Effector memory CD4-positive, alpha-beta T cell (primary cell): ENCODE data around the gene ARHGAP24.
"Not testable (repeated sequence)": the region's sequence is repeated elsewhere in the genome, so short reads cannot be mapped to it uniquely, and the experiment has no call there.

Source experiments
- DNase-seq, 3 donors: peaks; one replicate each; pipeline ENCODE4 v3.0.0-alpha.2; 2020
- H3K27ac ChIP-seq: 2 replicates; pipeline ENCODE4 v1.7.0; 2013; ENCODE audit warnings: mild to moderate bottlenecking, low read length, moderate library complexity; ENCODE audit not compliant: insufficient read depth, poor library complexity, severe bottlenecking
- H3K27me3 ChIP-seq: replicated peaks from 2 replicates; pipeline ENCODE4 v1.7.0; 2013; ENCODE audit warnings: mild to moderate bottlenecking, low read length; ENCODE audit not compliant: insufficient read depth, control insufficient read depth, poor library complexity, severe bottlenecking
- H3K36me3 ChIP-seq: 2 replicates; pipeline ENCODE4 v1.7.0; 2013; ENCODE audit warnings: mild to moderate bottlenecking, low read length, moderate library complexity; ENCODE audit not compliant: control insufficient read depth, insufficient read depth
- H3K4me1 ChIP-seq: 2 replicates; pipeline ENCODE4 v1.7.0; 2013; ENCODE audit warnings: low read length, mild to moderate bottlenecking; ENCODE audit not compliant: control insufficient read depth, insufficient read depth, poor library complexity, severe bottlenecking
- H3K4me3 ChIP-seq: 2 replicates; pipeline ENCODE4 v1.7.0; 2013; ENCODE audit warnings: low read length, low read depth, mild to moderate bottlenecking; ENCODE audit not compliant: insufficient read depth, poor library complexity, severe bottlenecking
- H3K9me3 ChIP-seq: 2 replicates; pipeline ENCODE4 v1.7.0; 2013; ENCODE audit warnings: mild to moderate bottlenecking, low read length, moderate library complexity; ENCODE audit not compliant: control insufficient read depth

The ARHGAP24 gene

GRCh38 chr4:85637778-85638177 lies 162.8 kb downstream of the ARHGAP24 start:
- no peak for DNase-seq
- no peaks in the 10 kb centered on the region for H3K9me3 ChIP-seq
- no peaks in the 10 kb centered on the region for H3K36me3 ChIP-seq
- H3K27ac ChIP-seq, result no peak overlapping the region
- H3K4me1 ChIP-seq, result no peaks in the 10 kb centered on the region
- no peaks in the 10 kb centered on the region for H3K27me3 ChIP-seq
- H3K4me3 ChIP-seq, result no peak overlapping the region

DNA sequence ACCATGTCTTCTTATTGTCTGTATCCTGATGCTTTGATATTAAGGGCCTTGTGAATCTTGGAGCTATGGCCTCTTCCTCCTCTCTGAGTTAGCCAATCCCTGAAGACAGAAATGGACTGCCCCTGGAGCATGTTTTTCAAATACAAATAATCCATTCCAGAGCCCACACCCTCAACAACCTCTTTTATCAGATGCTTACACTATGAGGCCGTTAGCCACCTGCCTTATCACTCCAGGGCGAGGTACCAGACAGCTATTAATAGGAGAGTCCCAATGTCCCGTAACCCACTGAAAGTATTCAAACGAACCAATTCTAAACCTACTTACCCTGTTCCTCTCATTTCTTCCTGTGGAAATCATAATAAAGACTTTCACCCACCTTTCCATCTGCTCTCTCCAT lies 165.0 kb downstream of the ARHGAP24 start:
- Histone ChIP-seq H3K27ac (no peak overlapping the region), H3K4me3 (no peak overlapping the region), H3K27me3 (no peaks in the 10 kb centered on the region), H3K36me3 (no peaks in the 10 kb centered on the region), H3K9me3 (no peaks in the 10 kb centered on the region), H3K4me1 (no peaks in the 10 kb centered on the region)
- no peak for DNase-seq

GRCh38 chr4:85642356-85643100 lies 167.6 kb downstream of the ARHGAP24 start:
- H3K36me3 ChIP-seq, result no peaks in the 10 kb centered on the region
- H3K4me1 ChIP-seq, result no peaks in the 10 kb centered on the region
- no peak overlapping the region for H3K27ac ChIP-seq
- no peak overlapping the region for H3K4me3 ChIP-seq
- no peak for DNase-seq
- H3K27me3 ChIP-seq, result no peaks in the 10 kb centered on the region
- no peaks in the 10 kb centered on the region for H3K9me3 ChIP-seq

- H3K9me3 ChIP-seq, result no peaks in the 10 kb centered on the region
- no peak overlapping the region for H3K4me3 ChIP-seq
- H3K27ac ChIP-seq, result no peak overlapping the region
- H3K36me3 ChIP-seq, result no peaks in the 10 kb centered on the region
- H3K4me1 ChIP-seq, result no peaks in the 10 kb centered on the region
- no peaks in the 10 kb centered on the region for H3K27me3 ChIP-seq
- no peak for DNase-seq
Measured at GRCh38 chr4:85644061-85644460, 169.1 kb downstream of the ARHGAP24 start.

- Histone ChIP-seq H3K27ac (no peak overlapping the region), H3K9me3 (no peaks in the 10 kb centered on the region), H3K4me1 (no peaks in the 10 kb centered on the region), H3K36me3 (no peaks in the 10 kb centered on the region), H3K27me3 (no peaks in the 10 kb centered on the region), H3K4me3 (no peak overlapping the region)
- DNase-seq, result no peak
Measured at GRCh38 chr4:85650908-85651307, 176.0 kb downstream of the ARHGAP24 start.

DNA sequence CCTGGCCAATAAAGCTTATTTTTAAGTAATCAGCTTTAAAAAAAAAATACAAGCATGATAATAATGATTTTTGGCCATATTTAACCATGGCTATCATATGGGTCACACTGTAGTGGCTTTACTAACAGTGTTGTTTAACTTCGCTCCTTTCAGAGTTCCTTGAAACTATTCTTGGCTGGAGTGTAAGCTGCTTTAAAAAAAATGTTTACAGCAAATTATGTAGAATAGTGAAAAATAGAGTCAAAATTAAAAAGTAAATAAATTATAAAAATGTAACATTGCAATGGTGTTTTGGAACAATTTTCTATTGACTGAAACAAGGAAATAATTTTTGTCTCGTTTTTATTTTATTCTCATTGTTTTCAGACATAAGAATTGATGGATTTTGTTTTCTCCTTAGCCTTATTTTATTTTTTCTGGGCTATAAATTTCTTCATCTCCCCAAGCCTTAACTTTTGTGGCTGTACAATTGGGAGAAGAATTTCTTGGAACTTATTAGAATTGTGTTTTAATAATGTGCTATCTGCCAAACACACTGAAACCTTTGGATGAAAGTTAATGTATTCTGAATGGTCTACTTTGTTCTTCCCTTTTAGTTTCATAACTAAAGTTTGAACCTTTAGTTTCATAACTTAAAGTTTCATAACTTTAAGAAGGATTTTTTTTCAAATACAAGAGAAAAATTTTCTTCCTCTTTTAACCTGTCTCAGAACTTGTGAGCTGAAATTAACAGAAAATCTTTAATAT lies 182.0 kb downstream of the ARHGAP24 start:
- no peaks in the 10 kb centered on the region for H3K9me3 ChIP-seq
- no peak for DNase-seq
- H3K4me3 ChIP-seq, result no peak overlapping the region

DNA sequence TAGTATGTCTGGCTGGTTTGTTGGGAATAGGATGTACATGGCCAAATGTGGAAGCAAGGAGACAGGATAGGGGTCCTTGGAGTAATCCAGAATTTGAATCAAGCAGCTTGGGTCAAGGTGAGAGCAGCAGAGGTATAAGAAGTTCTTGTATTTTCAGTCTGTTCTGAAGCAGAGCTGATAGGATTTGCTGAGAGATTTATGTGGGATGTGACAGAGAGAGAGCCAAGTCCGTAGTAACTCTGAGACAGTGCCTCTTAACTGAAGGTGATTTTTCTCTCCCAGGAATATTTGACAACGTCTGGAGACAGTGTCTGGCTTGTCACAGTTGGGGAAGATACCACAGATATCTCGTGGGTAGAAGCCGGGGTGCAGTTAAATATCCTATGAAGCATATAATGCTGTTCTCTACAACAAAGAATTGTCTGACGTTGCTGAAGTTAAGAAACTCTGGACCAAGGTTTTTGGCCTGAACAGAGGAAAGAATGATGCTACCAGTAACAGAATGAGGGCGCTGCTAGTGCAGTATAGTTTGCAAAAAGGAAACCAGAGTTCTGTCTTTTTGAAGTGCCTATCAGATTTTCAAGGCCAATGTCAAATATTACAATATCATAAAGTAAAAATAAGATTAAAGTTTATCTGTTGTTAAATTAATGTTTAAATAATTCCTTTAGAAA lies 184.0 kb downstream of the ARHGAP24 start:
- Histone ChIP-seq H3K4me3 (no peak overlapping the region), H3K27ac (no peak overlapping the region), H3K27me3 (no peaks in the 10 kb centered on the region), H3K36me3 (no peaks in the 10 kb centered on the region), H3K4me1 (no peaks in the 10 kb centered on the region), H3K9me3 (no peaks in the 10 kb centered on the region)
- DNase-seq, result no peak

More for the DNA sequence above, 182.0 kb downstream of the ARHGAP24 start:
- Histone ChIP-seq H3K27ac (no peak overlapping the region), H3K4me1 (no peaks in the 10 kb centered on the region), H3K27me3 (no peaks in the 10 kb centered on the region), H3K36me3 (no peaks in the 10 kb centered on the region)

DNA sequence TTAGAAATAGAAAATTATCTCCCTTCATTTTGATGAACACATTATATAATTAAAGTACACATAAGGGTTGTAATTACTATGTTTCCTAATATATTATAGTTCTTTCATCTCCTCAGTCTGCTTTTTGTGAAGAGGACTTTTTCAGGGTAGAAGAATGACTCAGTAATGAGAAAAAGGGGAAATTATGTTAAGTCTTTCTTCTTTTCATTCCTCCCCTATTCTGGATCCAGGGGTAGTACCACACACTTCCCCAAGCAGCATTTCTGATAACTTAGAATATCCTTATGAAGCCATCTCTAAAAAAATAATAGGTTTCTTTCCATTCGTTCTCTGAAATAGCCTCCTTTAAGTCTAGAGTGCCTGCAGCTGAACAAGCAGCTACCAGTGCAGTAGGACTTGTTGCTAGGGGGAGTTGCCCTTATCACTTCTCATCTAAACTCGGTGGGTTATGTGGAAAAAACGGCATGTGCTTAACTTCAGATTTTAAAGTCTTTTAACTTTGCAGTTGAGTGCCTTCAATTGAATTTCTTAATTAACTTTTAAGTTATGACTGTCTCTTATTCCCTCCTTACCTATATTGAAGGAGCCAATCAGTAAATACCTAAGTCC lies 184.8 kb downstream of the ARHGAP24 start:
- Histone ChIP-seq H3K27ac (no peak overlapping the region), H3K36me3 (no peaks in the 10 kb centered on the region), H3K9me3 (no peaks in the 10 kb centered on the region), H3K4me1 (no peaks in the 10 kb centered on the region), H3K27me3 (no peaks in the 10 kb centered on the region), H3K4me3 (no peak overlapping the region)
- DNase-seq, result no peak

DNA sequence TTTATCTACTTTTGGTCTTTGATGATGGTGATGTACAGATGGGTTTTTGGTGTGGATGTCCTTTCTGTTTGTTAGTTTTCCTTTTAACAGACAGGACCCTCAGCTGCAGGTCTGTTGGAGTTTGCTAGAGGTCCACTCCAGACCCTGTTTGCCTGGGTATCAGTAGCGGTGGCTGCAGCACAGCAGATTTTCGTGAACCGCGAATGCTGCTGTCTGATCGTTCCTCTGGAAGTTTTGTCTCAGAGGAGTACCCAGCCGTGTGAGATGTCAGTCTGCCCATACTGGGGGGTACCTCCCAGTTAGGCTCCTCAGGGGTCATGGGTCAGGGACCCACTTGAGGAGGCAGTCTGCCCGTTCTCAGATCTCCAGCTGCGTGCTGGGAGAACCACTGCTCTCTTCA lies 191.7 kb downstream of the ARHGAP24 start:
- not testable (repeated sequence) for H3K4me3 ChIP-seq, H3K27ac ChIP-seq, H3K27me3 ChIP-seq, DNase-seq, H3K36me3 ChIP-seq, H3K4me1 ChIP-seq, H3K9me3 ChIP-seq
